Thoracic aorta (tissue), 2 donors: Measurements from ENCODE around the gene FMNL1. TPM values are rescaled to one million over a fixed set of nuclear protein-coding genes. Genes with fewer than 3 reads are reported as not detected.

ENCODE experiments used
- ATAC-seq: fragments of 150-250 bp; one replicate; pipeline ENCODE4 v1.8.0; 2017; ENCODE audit warnings: low read depth; ENCODE audit not compliant: insufficient number of reproducible peaks, low FRiP score
- DNase-seq: peaks from one replicate; pipeline ENCODE4 v3.0.0-alpha.2; 2020; ENCODE audit warnings: low spot score
- H3K27ac ChIP-seq, 2 donors: fragments of 200-600 bp; sonication (generic); 1 replicate in 1 of 2; 2 replicates in 1 of 2; pipeline ENCODE4 v1.5.1; 2016; ENCODE audit warnings: mild to moderate bottlenecking in 2 of 2, moderate library complexity in 2 of 2
- H3K27me3 ChIP-seq: fragments of 200-600 bp; sonication (generic); replicated peaks from 2 replicates; pipeline ENCODE4 v1.6.0; 2016; ENCODE audit warnings: mild to moderate bottlenecking; ENCODE audit not compliant: insufficient read depth
- H3K36me3 ChIP-seq: fragments of 200-600 bp; sonication (generic); one replicate; pipeline ENCODE4 v1.5.1; 2016
- H3K4me1 ChIP-seq, 2 donors: fragments of 200-600 bp; sonication (generic); 1 replicate in 1 of 2; 2 replicates in 1 of 2; pipeline versions ENCODE4 v1.5.1 to v1.6.0; 2016; ENCODE audit warnings: low read depth in 2 of 2, mild to moderate bottlenecking in 1 of 2; ENCODE audit not compliant: control insufficient read depth in 1 of 2
- H3K4me3 ChIP-seq: fragments of 200-600 bp; sonication (generic); 2 replicates; pipeline ENCODE4 v1.5.1; 2016; ENCODE audit warnings: mild to moderate bottlenecking
- H3K9me3 ChIP-seq: fragments of 200-600 bp; sonication (generic); 2 replicates; pipeline ENCODE4 v1.5.1; 2016
- total RNA-seq, 2 donors: library from RNA; depleted of rRNA; stranded (reverse); fragments of >200 nt; gene quantifications; one replicate each; pipeline versions ENCODE4 v1.1.0 to v1.2.3, GENCODE V29; 2016
- TF ChIP-seq, protein P1 (sequence below): fragments of 200-600 bp; sonication (generic); IDR thresholded peaks from one replicate; pipeline ENCODE4 v1.5.1; 2019; ENCODE audit warnings: antibody characterized with exemption

Gene FMNL1
- total RNA-seq, 2 donors from 2014 or later, result 31.4 to 37.2 TPM

DNA sequence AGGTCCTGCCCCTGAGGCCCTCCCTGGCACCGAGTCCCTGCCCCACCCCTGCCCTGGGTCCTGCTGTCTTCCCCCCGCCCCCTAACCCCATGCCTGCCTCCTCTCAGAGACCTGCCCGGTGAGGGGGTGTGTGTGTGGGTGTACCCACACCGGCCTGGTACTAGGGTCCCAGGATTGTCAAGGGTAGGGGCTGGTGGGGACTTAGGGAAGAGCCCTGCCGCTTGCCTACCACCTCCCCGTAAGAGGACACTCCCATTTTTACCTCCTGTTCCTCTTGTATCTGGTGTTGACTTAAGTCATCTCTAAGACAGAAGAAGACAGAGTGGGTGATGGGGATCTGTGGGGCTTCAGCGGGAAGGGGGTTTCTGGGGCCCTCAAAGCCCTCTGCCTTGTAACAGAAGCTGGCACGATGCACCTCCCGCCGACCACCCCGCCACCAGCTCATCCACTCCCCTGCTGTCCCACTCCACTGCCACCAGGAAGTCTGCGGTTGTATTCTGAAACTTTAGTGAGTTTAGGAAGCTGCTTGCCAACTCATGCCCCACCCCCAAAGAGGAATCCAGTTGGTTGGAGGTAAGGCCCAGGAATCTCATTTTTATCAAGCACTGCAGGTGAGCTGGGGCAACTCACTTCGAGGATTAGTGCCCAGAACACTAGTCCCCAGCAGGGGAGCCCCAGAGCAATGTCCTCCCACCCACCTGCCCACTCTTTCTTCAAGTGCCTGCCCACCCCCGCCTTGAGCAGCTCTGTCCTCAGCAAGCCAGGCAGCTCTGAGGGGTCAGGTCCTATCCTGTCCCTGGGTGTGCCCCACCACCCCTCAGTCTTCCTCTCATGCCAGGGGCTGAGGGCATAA, 34.7 kb downstream of the FMNL1 start:
- no peaks in the 10 kb centered on the region for H3K27me3 ChIP-seq
- ATAC-seq, result no peak
- TF ChIP-seq, protein P1, sequence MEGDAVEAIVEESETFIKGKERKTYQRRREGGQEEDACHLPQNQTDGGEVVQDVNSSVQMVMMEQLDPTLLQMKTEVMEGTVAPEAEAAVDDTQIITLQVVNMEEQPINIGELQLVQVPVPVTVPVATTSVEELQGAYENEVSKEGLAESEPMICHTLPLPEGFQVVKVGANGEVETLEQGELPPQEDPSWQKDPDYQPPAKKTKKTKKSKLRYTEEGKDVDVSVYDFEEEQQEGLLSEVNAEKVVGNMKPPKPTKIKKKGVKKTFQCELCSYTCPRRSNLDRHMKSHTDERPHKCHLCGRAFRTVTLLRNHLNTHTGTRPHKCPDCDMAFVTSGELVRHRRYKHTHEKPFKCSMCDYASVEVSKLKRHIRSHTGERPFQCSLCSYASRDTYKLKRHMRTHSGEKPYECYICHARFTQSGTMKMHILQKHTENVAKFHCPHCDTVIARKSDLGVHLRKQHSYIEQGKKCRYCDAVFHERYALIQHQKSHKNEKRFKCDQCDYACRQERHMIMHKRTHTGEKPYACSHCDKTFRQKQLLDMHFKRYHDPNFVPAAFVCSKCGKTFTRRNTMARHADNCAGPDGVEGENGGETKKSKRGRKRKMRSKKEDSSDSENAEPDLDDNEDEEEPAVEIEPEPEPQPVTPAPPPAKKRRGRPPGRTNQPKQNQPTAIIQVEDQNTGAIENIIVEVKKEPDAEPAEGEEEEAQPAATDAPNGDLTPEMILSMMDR, result no peak
- no peaks in the 10 kb centered on the region for H3K36me3 ChIP-seq
- no peaks in the 10 kb centered on the region for H3K4me1 ChIP-seq
- no peak overlapping the region for H3K27ac ChIP-seq
- H3K9me3 ChIP-seq, result no peaks in the 10 kb centered on the region
- no peak for DNase-seq
- H3K4me3 ChIP-seq, result no peak overlapping the region

DNA sequence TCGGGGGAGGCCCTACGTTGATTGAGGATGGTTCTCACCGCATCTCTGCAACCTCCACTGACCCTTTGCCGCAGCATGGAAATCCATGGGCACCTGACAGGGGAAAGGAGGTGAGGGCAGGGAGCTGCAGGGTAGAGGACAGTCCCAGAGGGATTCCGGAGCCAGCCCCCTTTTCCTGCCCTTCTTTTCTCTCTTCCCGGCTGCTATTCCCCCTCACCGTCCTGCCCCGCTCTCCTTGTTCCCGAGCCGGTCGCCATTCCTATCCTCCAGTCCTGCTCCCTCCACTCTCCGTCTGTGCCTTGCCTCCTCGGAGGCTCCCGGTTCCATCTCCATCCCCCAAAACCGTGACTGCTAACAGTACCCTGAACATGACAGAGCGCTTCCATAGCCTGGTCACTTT, 35.4 kb downstream of the FMNL1 start:
- no peaks in the 10 kb centered on the region for H3K36me3 ChIP-seq

DNA sequence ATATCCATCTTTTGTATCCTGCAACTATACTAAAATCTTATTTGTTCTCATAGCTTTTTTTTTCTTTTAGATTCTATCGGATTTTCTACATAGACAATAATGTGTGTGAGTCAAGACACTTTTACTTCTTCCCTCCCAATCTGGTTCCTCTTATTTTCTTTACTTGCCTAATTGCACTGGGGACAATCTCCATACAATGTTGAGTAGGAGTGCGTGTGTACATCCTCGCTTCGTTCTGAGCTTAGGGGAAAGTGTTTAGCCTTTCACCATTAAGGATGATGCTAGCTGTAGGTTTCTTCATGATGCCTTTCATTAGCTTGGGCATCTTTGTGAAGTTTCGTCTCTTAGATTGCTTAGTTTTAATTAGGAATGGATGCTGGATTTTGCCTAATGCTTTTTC, 37.3 kb downstream of the FMNL1 start:
- TF ChIP-seq, protein P1, result no peak
- no peaks in the 10 kb centered on the region for H3K27me3 ChIP-seq
- ATAC-seq (no peak), DNase-seq (no peak)
- H3K9me3 ChIP-seq, result no peaks in the 10 kb centered on the region
- peaks cover 0 to 6% of the 10 kb centered on the region in 2 donors for H3K4me1 ChIP-seq
- H3K4me3 ChIP-seq, result no peak overlapping the region
- no peak overlapping the region for H3K27ac ChIP-seq
- no peaks in the 10 kb centered on the region for H3K36me3 ChIP-seq

More for the DNA sequence above, 35.4 kb downstream of the FMNL1 start:
- TF ChIP-seq, protein P1, result no peak
- H3K27ac ChIP-seq, result no peak overlapping the region
- ATAC-seq (no peak), DNase-seq (no peak)
- no peaks in the 10 kb centered on the region for H3K27me3 ChIP-seq
- no peak overlapping the region for H3K4me3 ChIP-seq
- H3K9me3 ChIP-seq, result no peaks in the 10 kb centered on the region
- H3K4me1 ChIP-seq, result peaks cover 0 to under 1% of the 10 kb centered on the region in 2 donors

DNA sequence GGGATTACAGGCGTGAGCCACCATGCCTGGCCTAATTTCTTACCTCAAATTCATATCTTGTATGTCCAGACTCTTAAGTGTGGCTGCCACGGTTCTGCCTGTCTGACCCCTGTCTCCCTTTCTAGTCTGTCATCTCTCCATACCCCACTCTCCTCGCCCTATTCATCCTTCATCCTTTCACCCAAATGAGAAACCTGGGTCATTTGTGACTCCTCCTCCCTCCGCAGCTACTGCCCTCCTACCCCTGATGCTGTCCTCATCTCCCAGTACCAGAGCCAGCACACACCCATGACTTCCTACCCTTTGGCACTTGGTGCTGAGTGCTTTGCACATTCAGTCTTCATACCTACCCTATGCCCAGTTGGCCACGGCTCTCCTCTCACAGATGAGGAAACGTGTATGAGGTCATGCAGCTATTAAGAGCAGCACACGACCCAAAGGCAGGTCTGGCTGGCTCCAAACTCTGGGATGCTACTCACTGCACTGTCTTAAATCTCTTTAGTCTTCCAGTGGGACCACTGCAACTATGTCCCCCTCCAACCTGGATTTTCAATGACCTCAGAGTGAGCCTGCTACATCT, 38.6 kb downstream of the FMNL1 start:
- TF ChIP-seq, protein P1, result no peak
- DNase-seq (no peak), ATAC-seq (no peak)
- Histone ChIP-seq H3K4me3 (no peak overlapping the region), H3K27me3 (no peaks in the 10 kb centered on the region), H3K4me1 (peaks cover 0 to 6% of the 10 kb centered on the region in 2 donors), H3K9me3 (no peaks in the 10 kb centered on the region), H3K36me3 (peaks cover 7% of the 10 kb centered on the region), H3K27ac (no peak overlapping the region)
